CD4-positive, alpha-beta T cell treated with Interleukin-1 beta for 1 hour (primary cell): ENCODE measurements around the gene ADAM22.
A peak's percentile ranks its signal among the peaks of the same experiment; 100 is the strongest.
"Not testable (repeated sequence)": the region's sequence is repeated elsewhere in the genome, so short reads cannot be mapped to it uniquely, and the experiment has no call there.

Source experiments
- DNase-seq, 2 donors: peaks; one replicate each; pipeline ENCODE4 v3.0.0-alpha.2; 2020 to 2022

The ADAM22 gene, protein sequence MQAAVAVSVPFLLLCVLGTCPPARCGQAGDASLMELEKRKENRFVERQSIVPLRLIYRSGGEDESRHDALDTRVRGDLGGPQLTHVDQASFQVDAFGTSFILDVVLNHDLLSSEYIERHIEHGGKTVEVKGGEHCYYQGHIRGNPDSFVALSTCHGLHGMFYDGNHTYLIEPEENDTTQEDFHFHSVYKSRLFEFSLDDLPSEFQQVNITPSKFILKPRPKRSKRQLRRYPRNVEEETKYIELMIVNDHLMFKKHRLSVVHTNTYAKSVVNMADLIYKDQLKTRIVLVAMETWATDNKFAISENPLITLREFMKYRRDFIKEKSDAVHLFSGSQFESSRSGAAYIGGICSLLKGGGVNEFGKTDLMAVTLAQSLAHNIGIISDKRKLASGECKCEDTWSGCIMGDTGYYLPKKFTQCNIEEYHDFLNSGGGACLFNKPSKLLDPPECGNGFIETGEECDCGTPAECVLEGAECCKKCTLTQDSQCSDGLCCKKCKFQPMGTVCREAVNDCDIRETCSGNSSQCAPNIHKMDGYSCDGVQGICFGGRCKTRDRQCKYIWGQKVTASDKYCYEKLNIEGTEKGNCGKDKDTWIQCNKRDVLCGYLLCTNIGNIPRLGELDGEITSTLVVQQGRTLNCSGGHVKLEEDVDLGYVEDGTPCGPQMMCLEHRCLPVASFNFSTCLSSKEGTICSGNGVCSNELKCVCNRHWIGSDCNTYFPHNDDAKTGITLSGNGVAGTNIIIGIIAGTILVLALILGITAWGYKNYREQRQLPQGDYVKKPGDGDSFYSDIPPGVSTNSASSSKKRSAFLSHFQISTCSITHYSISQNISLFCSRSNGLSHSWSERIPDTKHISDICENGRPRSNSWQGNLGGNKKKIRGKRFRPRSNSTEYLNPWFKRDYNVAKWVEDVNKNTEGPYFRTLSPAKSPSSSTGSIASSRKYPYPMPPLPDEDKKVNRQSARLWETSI

GRCh38 chr7:87933953-87934698, at the start of gene ADAM22:
Gene ADAM22 (plus strand): TSS chr7:87934251. CDS start chr7:87934466, 215 bp downstream.
- DNase-seq: peak; percentile 87 to 88

DNA sequence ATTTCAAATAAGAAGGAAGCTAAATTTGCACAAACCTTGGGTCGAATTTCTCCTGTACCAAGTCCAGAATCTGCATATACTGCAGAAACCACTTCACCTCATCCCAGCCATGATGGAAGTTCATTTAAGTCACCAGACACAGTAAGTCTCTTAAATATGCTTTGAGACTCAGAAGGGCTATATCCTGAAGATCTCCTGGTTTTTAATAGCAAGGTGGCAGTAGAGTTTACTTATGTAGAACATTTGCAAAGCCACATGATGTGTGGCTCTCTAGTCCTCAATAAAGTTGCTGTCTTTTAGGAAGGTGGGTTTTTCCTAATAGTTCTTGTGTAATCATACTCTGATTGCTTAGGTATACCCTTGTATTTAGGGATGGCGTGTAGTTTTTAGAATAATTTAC, 49.0 kb upstream of the ADAM22 start:
- DNase-seq: no peak

DNA sequence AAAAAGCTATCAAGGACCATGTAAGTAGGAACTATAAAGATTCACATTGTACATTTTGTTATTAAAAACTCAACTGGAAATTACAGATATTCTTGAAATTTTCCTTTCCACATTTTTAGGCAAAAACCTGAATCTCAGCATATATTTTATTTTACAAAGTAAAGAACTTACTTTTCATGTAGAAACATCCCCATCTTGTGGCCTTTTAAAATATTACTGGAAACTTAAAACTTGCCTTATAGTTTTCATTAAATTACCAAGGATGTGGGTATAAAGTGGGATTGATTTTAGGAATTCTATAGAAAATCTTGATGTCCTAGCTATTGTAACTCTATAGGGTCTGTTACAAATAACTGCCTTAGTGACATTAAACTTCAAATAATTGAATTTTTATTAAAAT, 47.2 kb upstream of the ADAM22 start:
- peak in 1 of 2 donors; percentile 54 for DNase-seq

DNA sequence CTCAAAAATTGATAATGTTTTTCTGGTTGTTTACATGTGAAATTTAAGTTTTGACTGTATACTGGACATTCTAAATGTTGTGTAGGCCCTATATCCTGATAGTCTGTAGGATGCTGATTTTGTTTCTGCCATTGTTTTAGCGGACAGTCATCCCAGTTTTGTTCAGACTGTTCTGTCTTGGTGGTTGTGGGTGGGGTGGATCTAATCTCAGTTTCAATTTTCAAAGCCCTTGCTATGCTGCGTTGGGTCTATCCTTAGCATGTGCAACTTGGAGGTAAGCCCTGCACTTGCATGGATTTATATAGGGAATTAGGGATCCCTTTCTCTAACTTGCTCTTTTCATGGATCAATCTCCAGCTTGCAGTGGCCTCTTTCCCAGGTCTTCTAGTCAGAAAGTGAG, 38.7 kb upstream of the ADAM22 start:
- DNase-seq: no peak

DNA sequence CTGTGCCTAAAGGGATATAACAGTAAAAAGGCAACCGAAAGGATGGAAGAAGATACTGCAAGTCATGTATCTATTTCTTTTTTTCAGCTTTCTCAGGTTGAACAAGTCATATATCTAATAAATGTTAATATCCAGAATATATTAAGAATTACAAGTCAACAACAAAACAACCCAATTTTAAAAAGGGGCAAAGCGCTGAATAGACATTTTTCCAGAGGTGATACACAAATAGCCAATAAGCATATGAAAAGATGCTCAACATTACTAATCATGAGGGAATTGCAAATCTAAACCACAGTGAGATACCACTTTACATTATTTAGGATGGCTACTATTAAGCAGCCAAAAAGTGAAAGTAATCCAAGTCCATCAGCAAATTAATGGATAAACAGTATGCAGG, 34.8 kb upstream of the ADAM22 start:
- DNase-seq: no peak

DNA sequence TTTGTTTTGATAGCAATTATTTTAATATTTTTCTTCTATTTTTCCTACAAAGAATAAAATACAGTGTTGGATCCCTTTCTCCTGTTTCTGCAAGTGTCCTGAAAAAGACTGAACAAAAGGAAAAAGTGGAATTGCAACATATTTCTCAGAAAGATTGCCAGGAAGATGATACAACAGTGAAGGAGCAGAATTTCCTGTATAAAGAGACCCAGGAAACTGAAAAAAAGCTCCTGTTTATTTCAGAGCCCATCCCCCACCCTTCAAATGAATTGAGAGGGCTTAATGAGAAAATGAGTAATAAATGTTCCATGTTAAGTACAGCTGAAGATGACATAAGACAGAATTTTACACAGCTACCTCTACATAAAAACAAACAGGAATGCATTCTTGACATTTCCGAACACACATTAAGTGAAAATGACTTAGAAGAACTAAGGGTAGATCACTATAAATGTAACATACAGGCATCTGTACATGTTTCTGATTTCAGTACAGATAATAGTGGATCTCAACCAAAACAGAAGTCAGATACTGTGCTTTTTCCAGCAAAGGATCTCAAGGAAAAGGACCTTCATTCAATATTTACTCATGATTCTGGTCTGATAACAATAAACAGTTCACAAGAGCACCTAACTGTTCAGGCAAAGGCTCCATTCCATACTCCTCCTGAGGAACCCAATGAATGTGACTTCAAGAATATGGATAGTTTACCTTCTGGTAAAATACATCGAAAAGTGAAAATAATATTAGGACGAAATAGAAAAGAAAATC, 26.7 kb upstream of the ADAM22 start:
- DNase-seq: not testable (repeated sequence)

DNA sequence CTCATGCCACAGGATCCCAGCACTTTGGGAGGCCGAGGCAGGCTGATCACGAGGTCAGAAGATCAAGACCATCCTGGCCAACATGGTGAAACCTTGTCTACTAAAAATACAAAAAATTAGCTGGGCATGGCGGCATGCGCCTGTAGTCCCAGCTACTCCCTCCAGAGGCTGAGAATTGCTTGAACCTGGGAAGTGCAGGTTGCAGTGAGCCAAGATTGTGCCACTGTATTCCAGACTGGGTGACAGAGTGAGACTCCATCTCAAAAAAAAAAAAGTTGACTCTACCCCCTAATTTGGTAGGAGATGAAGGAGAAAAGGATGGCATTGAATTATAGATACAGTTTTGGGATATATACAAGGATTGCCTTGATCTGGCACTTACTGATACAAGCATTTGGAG, 25.2 kb upstream of the ADAM22 start:
- not testable (repeated sequence) for DNase-seq

DNA sequence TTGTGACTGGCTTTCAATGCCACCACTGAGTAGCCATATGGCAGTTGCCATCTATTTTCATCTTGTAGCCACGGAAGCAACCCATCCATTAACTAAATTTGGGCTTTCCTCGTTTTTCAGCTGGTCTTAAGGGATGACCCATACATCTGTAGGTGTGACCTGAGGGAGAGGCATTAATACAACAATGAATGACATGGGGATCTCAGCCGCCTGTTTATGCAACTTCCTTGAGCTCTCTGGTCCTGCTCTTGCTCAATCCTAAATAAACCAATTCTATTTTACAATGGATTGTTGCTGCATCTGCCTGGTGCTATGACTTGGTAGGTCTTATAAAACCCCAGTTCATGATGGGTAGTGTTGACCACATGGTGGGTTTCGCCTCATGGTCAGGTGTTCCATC, 21.9 kb upstream of the ADAM22 start:
- no peak for DNase-seq

GRCh38 chr7:87918740-87919139, 15.3 kb upstream of the ADAM22 start:
- no peak for DNase-seq

DNA sequence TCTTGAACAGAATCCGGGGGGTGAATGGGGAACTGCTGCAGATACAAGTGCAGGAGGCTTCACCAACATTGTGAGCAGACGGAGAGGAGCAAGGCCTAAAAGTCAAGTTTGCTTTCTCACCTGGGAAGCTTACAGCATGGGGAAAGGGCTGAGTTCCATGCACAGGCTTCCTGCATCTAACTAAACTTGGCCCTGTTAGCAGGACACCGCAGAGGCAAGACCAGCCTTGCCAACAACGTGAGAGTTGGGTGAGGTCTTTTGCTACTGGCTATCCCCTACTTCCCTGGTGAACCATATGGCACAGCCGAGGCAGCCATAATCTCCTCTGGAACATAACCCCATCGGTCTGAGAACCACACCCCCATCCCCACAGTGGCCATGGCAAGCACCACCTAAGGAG, 14.2 kb upstream of the ADAM22 start:
- DNase-seq: no peak

DNA sequence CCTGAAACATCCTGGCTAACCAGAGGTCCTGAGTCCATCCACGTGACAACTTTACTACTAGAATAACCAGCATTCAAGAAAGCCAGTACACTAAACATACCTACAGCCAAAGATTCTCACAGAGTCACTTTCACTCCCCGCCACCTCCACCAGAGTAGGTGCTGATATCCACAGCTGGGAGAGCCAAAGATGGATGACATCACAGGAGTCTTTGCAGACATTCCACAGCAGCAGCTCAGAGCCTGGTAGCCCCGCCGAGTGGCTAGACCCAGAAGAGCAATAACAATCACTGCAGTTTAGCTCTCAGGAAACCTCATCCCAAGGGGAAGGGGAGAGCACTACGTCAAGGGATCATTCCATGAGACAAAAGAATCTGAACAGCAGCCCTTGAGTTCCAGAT, 13.5 kb upstream of the ADAM22 start:
- DNase-seq: no peak

DNA sequence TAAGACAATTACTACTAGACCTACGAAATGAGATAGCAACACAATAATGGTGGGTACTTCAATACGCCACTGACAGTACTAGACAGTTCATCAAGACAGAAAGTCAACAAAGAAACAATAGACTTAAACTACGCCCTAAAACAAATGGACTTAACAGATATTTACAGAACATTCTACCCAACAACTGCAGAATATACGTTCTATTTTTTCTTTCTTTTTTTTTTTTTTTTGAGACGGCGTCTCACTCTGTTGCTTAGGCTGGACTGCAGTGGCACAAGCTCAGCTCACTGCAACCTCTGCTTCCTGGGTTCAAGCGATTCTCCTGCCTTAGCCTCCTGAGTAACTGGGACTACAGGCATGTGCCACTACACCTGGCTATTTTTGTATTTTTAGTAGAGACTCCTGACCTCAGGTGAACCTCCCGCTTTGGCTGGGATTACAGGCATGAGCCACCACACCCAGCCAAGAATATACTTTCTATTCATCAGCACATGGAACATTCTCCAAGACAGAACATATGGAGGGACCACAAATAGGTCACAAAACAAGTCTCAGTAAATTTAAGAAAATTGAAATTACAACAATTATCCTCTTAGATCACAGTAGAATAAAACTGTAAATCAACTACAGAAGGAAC, 11.2 kb upstream of the ADAM22 start:
- DNase-seq: not testable (repeated sequence)

DNA sequence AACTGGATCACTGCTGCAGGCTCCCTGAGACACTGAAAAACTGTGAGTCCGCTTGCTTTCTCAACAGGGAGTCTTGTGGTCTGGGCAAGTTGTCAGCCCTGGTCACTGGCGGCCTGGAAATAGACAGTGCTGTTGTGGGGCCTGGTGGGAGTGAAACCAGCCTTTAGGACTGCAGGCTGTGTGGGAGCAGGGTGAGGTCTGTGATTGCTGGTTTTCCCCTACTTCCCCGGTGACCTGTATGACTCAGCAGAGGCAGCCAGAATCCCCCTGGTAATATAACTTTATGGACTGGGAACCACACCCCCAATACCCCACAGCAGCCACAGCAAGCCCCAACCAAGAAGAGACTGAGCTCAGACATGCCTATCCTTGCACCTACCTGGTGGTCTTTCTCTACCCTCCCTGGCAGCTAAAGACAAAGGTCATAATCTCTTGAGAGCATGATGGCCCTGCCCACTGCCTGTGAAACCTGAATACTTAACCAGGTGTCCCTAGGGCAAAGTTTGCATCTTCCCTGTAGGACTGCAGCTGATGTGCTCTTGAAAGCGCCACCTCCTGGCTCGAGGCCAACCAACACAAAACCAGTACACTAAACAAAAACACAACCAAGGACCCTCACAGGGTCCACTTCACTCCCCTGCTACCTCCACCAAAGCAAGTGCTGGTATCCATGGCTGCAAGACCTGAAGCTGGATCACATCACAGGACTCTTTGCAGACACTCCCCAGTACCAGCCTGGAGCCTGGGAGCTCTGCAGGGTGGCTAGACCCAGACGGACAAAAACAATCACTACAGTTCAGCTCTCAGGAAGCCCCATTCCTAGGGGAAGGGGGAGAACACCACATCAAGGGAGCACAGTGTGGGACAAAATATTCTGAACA, 7.2 kb upstream of the ADAM22 start:
- DNase-seq: no peak

DNA sequence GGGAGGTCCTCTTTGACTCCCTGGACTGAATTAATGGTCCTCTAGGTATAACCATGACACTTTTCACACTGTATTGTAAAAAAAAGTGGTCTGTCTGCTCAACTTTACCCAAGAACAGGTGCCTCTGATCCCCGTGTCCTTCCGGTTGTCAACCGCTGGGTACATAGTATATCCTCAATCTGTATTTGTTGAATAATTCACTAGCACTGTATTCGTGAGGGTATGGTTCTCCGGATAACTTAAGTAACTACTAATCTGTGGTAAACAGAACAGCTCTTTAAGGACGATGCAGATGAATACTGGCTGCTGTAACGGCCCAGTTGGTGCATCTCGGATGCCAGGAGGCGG, 472 bp upstream of the ADAM22 start:
- no peak for DNase-seq

GRCh38 chr7:87934699-87935383, 790 bp downstream of the ADAM22 start:
- DNase-seq: peak in 1 of 2 donors; percentile 15

DNA sequence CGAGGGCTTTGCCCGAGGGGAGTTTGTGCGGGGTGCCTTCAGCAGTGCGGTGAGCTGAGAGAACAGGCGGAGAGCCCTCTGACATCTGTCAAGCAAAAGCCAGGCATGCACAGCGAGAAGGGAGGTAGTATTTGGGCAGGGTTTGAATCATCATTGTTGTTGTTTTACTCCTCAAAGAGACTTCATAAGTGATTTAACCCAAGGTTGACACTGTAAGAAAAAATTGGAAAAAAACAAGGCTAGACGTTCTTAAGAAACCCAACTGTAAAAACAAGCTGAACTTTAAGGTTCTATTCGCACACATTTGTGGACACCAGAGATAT, 1.3 kb downstream of the ADAM22 start:
- no peak for DNase-seq

- no peak for DNase-seq
Measured at GRCh38 chr7:87941138-87941537, 7.1 kb downstream of the ADAM22 start.

- no peak for DNase-seq
Measured at GRCh38 chr7:87944547-87944946, 10.5 kb downstream of the ADAM22 start.

DNA sequence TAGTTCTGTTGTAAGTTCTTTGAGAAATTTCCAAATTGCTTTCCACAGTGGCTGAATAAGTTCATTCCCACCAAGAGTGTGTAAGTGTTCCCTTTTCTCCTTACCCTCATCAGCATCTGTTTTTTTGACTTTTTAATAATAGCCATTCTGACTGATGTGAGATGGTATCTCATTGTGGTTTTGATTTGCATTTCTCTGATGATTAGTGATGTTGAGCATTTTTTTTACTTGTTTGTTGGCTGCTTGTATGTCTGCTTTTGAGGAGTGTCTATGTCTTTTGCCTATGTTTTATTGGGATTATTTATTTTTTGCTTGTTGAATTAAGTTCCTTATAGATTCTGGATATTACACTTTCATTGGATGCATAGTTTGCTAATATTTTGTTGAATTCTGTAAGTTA, 11.9 kb downstream of the ADAM22 start:
- not testable (repeated sequence) for DNase-seq

DNA sequence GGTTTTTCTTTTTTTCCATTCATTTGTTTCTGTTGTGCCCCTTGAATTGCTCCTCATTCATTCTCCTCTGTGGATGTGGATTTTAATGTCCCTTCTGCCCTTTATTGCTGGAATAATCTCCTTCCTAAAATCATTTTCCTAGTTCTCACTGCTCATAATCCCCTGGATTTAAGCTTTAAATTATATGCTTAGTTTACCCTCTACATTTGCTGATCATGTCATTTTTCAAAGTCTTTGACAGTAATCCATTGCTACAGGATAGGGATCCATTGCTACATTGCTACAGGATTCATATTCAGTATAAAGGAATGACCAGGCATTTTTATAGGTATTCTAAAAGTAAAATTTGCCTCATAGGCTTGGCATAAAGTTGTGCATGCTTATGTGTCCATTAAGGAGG, 14.3 kb downstream of the ADAM22 start:
- DNase-seq: no peak
